DLD1 (cell line): ENCODE data around the gene CST9L.

ENCODE experiments used
- in situ Hi-C: cut with HindIII; loops from 2 replicates; pipeline ENCODE4 v1.10.0; 2017; ENCODE audit warnings: low sequenced_read_pairs

CST9L gene

GRCh38 chr20:23514848-23515247, 53.4 kb downstream of the CST9L start:
- in situ Hi-C loops = no loop called here
